ENCODE results near the gene RIMS3.

RIMS3 gene

GRCh38 chr1:40653851-40654537 lies 11.5 kb downstream of the RIMS3 start:
- no peak for DNase-seq (ENCODE audit: low read depth in 2 of 2)

DNA sequence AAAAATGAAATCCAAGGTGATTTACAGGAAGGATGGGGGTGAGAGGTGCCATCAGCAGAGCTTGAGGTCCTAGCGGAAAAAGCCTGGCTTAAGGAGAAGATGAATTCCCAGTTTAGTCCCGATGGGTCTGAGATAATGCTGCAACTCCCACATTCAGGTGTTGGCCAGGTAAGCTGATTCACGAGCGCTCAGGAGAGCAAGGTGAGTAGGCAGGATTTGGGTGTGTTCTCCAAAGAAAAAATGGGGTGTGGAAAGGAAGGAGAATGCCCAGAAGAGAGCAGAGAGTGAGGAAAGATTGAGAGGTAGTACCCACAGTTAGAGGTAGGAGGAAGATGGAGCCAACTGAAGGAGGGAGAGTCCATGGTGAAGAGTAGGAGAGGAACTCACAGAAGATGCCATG lies 12.5 kb downstream of the RIMS3 start:
- DNase-seq (ENCODE audit: low read depth in 2 of 2): no peak

DNA sequence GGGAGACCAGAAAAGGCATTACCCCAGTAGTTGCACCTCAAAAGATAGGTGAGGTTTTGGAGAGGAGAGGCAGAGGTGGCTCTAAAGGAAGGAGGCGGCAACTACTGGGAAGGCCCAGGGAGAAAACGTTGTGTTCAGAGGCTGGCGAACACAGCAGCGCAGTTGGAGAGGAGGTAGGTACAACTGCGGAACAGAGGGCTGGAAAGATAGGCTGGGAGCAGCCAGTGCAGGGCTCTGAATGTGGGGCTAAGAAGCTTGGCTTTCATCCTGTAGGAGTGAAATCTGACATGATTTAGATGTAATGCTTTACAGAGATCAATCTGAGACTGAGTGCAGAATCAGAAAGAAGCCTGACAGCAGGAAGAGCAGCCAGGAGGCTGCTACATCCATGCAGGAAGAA lies 13.0 kb downstream of the RIMS3 start:
- DNase-seq (ENCODE audit: low read depth in 2 of 2): no peak

- DNase-seq (ENCODE audit: low read depth in 2 of 2): no peak
Observed at GRCh38 chr1:40651138-40651857, 14.2 kb downstream of the RIMS3 start.

DNA sequence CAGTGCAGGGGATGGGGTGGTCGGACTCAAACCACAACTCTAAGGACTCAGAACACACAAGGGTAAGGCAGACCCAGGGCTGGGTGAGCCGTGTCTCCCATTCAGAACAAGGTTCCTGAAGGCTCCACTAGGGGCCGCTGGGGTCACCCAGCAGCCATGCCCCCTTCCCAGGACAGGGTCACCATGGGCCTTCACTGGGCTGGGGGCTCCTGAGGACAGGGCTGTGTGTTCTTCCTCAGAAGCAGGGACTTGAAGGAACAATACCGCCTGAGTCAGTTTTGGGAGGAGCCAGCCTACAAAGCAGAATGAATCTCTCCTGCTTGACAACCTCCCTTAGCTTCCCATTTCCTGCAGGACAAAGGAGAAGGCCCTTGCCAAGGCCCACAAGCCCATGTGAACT lies 15.4 kb downstream of the RIMS3 start:
- DNase-seq (ENCODE audit: low read depth in 2 of 2): no peak

GRCh38 chr1:40649592-40649930 lies 15.9 kb downstream of the RIMS3 start:
- no peak for DNase-seq (ENCODE audit: low read depth in 2 of 2)

- DNase-seq (ENCODE audit: low read depth in 2 of 2): no peak
Observed at GRCh38 chr1:40648928-40649591, 16.4 kb downstream of the RIMS3 start.

DNA sequence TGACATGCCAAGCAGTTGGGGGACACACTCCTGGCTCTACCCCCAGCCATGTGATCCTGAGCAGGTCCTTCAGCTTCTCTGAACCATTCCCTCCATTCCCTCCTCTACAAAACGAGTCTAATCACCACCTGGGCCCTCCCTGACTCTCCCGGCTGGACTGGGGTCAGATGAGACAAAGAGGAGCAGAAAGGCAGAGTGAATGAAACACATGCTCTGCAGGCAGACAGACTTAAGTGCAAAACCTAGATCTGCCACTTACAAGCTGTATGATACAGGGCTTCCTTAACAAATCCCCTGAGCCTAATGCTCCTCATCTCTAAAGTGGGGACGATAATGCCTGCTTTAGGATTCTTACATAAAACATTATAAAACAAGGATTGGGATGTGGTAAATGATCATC lies 17.3 kb downstream of the RIMS3 start:
- no peak for DNase-seq (ENCODE audit: low read depth in 2 of 2)

DNA sequence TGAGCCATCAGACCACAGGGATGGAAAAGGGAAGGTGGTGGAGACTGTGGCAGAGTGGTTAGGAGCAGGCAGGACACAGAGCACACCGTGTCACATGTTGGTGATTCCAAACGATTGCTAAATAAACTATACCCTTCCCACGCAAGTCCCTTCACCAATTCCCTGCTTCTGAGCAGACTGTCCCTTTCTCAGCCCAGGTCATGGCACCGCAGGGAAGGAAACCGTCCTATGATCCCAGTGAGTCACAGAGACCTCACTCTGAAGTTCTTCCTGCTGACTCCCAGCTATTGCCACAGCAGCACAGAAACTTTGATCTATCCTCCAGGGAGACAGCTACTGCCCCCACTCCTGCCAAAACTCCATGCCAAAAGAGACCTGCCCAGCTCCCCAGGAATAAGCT lies 19.2 kb downstream of the RIMS3 start:
- no peak for DNase-seq (ENCODE audit: low read depth in 2 of 2)

DNA sequence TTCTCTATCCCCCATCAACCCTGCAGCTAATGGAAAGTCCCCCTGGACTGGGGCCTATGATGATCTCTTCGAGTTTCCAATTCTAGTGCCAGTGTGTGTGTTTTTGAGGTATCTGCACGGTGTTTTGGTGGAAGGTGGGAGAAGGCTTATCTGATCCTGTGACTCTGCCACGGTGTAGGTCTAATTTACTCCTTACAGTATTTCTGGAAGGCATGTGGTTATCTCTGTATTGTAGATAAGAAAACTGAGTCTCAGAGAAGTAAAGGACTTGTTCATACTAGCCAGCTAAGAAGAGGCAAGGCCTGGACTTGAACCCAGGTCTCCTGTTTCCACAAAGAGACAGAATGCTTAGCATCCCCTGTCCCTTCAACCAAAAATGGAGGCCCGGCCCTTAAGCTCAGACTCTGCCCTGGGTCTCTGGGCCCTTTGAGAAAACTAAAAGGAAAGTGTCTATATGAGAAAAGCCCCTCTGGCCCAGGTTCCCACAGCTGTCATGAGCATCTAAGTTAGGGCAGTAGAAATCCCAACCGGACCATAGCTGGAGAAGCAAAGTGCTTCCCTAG lies 20.3 kb downstream of the RIMS3 start:
- DNase-seq (ENCODE audit: low read depth in 2 of 2): no peak

DNA sequence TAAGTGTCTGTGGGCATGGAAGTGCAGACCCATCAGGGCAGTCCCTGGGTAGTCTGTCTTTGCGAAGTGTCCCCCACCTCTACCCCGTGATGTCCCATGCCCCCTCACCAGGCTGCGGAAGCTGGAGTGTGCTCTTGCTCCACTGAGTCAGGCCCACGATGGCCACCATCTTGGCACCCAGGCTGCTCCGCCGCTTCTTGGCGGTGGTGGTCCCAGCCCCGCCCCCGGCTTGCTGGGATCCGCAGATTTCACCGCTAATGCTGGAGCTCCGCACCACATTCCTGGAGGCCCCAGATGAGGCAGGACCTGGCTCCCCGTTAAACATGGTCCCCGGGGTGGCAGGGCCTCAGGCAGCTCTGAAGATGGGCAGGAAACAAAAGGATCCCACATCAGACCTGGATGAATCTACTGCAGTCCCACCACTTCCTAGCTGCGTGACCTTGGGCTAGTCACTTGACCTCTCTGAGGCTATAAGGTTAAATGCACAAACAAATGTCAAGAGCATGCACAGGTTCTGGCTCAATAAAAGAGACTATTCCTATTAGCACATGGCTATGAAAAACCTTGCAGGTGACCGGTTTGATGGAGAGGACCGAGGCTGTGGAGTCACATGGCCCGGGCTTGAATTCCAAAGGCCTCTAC lies 23.8 kb downstream of the RIMS3 start:
- no peak for DNase-seq (ENCODE audit: low read depth in 2 of 2)

DNA sequence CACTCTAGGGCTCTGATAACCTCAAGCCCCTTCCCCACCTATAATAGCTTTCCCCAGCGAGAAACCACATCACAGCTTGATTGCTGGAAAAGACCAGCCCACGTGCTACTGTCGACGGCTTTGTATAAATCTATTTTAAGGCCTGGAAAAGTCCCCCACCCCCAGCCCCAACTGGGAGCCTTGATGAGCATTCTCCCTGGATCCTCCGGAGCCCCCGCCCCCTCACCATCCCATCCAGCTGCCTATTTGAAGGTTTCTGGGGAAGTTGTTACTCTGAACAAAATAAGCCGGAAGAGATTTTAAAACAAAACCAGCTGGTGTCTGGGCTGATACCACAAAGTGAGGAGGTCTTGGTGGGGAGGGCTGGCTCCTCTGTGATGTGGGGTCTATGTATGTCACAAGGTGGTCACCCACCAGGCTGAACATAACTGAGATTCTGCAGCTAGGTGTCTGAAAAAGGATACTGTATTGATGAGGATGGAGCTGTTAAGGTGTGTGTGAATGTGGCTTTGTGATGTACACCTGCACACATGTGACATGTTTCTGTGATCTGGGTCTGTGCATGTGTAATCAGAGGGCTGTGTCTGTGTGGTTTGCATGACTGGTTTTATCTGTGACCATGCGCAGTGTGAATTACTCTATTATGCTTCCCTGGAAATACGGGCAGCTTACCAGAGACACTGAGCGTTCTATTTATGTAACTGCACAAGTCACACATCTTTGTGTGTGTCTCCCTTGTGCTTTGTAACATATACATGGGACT lies 25.0 kb downstream of the RIMS3 start:
- no peak for DNase-seq (ENCODE audit: low read depth in 2 of 2)

- DNase-seq (ENCODE audit: low read depth in 2 of 2): no peak
Observed at GRCh38 chr1:40638097-40639036, 27.1 kb downstream of the RIMS3 start.

DNA sequence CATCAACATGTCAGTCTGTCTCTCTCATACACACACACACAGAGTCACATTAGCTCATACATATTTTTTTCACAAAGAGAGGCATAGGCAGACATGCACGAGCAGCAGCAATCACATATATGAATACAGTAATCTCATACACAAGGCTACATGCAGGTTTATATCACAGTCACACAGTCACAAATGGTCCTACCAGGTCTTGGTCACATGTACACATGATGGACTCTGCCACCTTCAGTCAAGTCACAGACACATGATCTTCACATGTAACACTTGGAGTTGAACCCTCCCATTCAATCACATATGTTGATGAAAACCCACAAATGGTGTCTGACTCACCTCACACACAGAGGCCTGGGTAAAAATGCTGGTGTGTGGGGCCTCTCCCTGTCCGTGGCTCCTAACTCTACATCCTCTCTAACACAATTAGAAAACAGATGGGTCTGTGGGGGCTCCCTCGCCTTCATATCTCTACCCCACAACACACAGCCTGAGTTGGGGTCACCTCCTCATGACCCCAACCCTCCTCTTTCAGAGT lies 27.9 kb downstream of the RIMS3 start:
- DNase-seq (ENCODE audit: low read depth in 2 of 2): no peak

DNA sequence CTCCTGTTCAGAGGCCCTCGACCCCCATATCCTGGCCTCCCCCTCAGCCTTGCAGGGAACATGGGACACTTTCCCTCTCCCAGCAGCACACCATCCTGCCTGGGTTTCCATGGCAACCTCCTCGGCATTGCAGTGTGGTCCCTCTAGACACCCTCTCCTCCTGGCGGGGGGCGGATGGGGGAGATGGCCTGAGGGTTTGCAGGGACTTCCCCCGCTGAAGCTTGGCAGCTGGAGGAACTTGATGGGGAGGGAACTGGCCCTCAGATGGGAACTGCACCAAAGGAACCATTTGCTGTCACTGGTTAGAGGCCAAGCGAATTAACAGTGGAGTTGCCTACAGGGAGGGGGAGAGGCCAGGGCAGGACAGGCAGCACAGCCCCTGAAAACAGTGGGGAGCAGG lies 28.7 kb downstream of the RIMS3 start:
- no peak for DNase-seq (ENCODE audit: low read depth in 2 of 2)

DNA sequence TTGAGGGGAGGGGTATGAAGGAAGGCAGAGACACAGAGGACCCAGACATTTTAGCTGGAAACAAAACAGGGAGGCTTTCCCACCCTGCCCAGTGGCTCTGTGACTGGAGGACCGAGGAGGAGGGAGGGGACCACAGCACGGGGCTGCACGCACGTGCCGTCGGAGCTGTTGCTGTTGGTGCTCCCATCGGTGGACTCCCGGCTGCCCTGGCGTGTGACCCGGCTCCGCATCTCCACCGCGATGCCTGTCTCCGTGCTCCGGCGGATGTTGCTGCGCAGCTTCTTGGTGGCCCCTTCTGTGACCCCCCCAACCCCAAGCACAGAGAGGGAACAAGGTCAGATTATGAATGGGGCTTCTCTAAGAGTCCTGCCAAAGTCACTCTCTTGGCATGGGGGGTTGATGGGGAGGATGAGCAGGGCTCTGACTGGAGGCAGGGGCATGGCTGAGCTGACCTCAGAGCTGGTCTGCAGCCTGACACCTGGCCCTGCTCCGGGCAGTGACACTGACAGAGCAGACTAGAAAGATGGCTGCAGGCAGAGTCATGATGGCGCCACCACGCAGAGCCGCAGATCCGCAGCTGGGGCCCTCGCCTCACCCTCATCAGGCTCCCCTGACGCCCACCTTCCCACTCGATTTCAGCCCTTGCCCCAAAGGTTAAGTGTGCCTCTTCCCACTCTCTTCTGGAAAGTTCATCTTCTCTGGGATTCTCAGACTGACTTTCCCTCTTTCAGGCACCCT lies 29.6 kb downstream of the RIMS3 start:
- no peak for DNase-seq (ENCODE audit: low read depth in 2 of 2)

GRCh38 chr1:40634901-40635655 lies 30.4 kb downstream of the RIMS3 start:
- no peak for DNase-seq (ENCODE audit: low read depth in 2 of 2)

DNA sequence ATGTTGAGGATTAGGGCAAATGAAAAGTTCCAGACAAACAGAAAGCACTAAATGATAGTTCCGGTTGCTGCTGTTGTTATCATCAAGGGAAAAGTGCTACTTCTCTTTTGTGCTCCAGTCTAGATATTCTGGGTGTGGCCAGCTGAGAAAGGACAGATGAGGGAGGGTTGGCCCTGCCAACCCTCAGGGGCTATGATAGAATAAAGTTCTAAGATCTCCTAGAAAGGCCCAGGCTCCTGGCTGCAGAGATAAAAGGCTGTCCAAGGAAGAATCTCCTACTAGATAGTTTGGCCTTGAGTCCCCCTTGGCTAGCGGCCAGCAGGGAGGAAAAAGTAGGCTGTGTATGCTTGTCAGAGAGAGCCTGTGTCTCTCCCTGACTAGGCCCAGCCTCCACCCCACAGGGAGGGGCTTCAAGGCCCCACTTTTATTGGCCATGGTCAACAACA lies 31.5 kb downstream of the RIMS3 start:
- no peak for DNase-seq (ENCODE audit: low read depth in 2 of 2)

- DNase-seq (ENCODE audit: low read depth in 2 of 2): no peak
Observed at GRCh38 chr1:40633523-40633922, 32.0 kb downstream of the RIMS3 start.
